Islet of Langerhans (tissue), 1 donor: ENCODE results near the gene ST6GALNAC3.
"Not testable (repeated sequence)": the region's sequence is repeated elsewhere in the genome, so short reads cannot be mapped to it uniquely, and the experiment has no call there.

Source experiments
- FAIRE-seq: peaks from one replicate; lab custom pipeline; 2011; peaks lifted over from hg19 to GRCh38; lab: Jason Lieb, UNC

ST6GALNAC3 gene

DNA sequence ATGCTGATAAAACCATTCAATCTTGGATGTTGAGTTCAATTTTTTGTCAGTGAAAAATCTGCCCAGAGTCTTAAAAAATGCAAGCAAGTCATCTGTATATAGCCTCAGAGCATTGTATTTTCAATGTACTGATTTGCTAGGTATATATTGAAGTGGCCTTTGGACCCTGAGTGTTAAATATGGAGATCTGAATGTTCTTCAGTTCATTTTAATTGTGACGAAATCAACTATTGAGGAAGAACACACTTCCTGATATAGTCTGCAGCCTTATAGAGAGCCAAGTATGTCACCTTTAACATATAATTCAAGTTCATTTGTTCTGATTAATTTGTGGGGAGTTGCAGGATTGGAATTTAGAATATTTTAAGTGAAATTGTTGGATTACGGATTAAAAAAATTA, 128.1 kb downstream of the ST6GALNAC3 start:
- no peak for FAIRE-seq

- FAIRE-seq: no peak
Observed at GRCh38 chr1:76203127-76203526, 128.6 kb downstream of the ST6GALNAC3 start.

GRCh38 chr1:76209238-76209637, 134.7 kb downstream of the ST6GALNAC3 start:
- no peak for FAIRE-seq

- FAIRE-seq: no peak
Observed at GRCh38 chr1:76209648-76210047, 135.1 kb downstream of the ST6GALNAC3 start.

DNA sequence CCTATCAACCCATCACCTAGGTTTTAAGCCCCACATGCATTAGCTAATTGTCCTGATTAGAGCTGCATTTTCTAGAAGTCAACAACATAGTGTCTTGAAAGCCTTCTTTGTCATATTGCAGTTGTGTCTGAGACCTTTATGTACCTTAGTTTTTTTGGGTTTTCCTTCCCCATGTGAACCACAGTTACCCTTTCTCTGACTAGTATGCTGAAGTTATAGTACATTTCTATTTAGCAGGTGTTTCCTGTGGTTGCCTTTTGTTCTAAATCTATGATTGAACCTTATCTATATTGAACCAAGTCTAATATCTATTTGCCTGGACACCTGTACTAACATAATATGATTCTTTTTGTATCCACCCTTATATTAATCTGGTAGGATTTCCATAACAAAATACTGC, 135.6 kb downstream of the ST6GALNAC3 start:
- FAIRE-seq: no peak

DNA sequence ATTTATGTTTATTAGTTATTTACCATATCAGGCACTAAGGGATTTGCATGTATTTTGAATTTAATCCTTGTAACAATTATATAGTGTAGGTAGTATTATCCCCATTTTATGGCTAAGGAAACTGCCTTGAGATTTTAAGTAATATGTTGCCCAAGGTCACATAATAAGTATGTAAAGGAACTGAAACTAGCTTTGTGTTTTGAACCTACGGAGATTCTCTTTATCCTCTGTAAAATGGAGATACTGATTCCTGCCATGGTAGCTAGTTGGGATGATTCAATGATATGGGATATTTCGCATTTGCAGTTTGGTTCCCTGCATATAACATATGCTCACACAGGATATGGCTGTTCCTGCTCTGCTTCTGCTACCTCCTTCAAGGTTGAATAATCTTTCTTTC, 144.3 kb downstream of the ST6GALNAC3 start:
- FAIRE-seq: no peak

DNA sequence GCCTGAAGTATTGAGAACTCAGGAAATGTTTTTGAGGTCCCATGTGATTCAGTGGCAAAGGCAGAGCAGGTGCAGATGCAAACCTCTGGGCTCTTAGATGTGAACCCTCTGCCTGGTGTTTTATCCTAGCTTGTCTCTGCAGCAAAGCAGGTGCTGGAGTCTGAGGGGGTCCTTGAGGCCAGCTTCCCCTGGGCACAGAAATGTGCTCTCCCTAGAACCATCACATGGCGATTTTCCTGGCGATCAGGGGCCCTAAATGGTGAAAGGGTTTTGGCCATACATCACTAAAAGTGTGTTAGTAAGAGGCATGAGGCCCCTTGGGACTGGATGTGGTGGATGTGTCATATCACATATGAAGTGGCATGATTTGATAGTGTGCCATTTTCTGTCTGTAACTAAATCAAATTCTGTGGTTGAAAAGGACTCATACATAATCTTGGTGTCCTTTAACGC, 144.8 kb downstream of the ST6GALNAC3 start:
- no peak for FAIRE-seq

DNA sequence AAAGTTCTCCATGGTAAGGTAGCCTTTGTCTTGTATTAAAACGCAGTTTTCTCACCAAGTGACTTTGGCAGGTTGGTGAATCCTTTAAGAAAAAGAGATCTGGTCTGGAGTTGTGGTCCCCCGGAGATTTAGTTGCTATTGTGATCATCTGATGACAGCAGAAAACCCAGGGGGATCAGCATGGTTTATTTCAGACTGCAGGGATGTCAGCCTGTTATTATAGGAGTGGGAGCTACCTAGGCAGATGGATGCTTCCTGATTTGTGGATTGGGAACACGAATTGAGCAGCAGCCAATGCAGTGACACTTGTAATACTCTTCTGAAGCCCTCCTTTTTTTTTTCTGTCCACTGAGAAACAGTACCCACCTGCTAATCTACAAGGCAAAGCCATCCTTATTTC, 150.2 kb downstream of the ST6GALNAC3 start:
- no peak for FAIRE-seq

GRCh38 chr1:76225526-76225925, 151.0 kb downstream of the ST6GALNAC3 start:
- no peak for FAIRE-seq

GRCh38 chr1:76227621-76228020, 153.1 kb downstream of the ST6GALNAC3 start:
- FAIRE-seq: no peak

GRCh38 chr1:76229279-76230005, 154.9 kb downstream of the ST6GALNAC3 start:
- no peak for FAIRE-seq

GRCh38 chr1:76230842-76231281, 156.3 kb downstream of the ST6GALNAC3 start:
- FAIRE-seq: no peak

GRCh38 chr1:76231320-76231719, 156.8 kb downstream of the ST6GALNAC3 start:
- no peak for FAIRE-seq

DNA sequence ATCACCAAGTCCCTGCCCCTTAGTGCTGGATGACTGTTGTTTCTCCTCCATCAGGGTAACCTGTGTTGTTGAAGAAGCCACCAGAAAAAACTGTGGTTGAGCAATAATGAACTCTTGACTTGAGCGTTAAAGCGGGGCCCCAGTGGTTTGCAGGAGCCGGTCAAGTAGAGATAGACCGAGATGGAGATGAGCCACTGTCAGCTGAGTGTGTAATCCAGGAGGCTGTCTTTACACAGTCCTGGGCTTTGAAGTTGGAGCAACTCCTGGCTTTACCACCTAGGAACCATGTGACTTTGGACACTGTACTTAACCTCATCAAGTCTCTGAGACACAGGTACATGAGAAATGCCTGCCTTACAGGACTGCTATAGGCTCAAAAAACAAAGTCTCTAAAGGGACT, 158.1 kb downstream of the ST6GALNAC3 start:
- FAIRE-seq: no peak

- no peak for FAIRE-seq
Observed at GRCh38 chr1:76234061-76234460, 159.5 kb downstream of the ST6GALNAC3 start.

GRCh38 chr1:76237211-76237610, 162.7 kb downstream of the ST6GALNAC3 start:
- FAIRE-seq: no peak

GRCh38 chr1:76238094-76238628, 163.6 kb downstream of the ST6GALNAC3 start:
- no peak for FAIRE-seq

DNA sequence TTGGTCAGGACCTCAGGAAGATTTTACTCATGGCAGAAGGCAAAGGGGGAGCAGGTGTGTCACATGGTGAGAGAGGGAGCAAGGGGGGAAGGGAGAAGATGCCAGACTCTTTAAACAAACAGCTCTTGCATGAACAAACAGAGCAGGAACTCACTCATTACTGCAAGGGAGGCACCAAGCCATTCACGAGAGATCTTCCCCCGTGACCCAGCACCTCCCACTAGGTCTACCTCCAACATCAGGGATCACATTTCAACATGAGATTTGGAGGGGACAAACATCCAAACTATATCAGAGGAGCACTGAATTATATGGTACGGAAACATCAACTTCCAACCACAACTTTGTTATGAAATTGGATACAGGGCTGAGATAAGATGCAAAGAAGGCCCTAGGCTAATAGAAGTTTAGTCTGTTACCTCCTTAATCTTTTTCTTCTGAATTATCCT, 164.9 kb downstream of the ST6GALNAC3 start:
- FAIRE-seq: no peak

DNA sequence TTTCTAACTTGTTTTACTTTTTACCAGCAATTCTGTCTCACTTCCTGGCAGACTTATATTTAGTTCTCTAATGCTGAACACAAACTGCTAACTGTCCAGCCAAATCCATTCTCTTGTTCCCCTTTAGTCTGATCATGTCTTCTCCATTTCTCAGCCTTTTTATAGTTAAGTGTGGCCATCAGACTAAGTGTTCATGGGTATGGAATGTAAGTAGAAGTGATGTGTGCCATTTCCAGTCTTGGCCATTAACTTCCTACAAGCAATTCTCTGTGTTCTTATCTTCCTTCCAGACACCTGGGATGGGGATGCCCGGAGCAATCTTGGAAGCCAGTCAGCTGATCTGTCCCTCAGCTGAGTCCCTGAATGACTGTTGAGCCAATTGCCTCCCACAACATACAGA, 165.8 kb downstream of the ST6GALNAC3 start:
- no peak for FAIRE-seq

DNA sequence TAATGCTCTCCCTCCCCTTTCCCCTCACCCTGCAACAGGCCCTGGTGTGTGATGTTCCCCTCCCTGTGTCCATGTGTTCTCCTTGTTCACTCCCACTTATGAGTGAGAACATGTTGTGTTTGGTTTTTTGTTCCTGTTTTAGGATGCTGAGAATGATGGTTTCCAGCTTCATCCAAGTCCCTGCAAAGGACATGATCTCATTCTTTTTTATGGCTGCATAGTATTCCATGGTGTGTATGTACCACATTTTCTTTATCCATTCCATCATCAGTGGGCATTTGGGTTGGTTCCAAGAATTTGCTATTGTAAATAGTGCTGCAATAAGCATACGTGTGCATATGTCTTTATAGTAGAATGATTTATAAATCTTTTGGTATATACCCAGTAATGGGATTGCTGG, 168.0 kb downstream of the ST6GALNAC3 start:
- FAIRE-seq: not testable (repeated sequence)

DNA sequence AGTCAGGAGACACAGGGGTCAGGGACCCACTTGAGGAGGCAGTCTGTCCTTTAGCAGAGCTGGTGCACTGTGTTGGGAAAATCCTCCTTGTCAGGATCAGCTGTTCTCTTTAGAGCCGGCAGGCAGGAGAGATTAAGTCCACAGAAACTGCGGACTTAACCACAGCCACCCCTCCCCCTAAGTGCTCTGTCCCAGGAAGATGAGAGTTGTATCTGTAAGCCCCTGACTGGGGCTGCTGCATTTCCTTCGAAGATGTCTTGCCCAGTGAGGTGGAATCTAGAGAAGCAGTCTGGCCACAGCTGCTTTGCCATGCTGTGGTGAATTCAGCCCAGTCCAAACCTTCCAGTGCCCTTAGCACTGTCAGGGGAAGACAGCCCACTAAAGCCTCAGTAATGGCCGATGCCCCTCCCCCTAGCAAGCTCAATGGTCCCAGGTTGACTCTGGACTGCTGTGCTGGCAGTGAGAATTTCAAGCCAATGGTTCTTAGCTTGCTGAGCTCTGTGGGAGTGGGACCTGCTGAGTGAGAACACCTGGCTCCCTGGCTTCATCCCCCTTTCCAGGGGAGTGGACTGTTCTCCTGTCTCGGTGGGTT, 172.8 kb downstream of the ST6GALNAC3 start:
- no peak for FAIRE-seq

DNA sequence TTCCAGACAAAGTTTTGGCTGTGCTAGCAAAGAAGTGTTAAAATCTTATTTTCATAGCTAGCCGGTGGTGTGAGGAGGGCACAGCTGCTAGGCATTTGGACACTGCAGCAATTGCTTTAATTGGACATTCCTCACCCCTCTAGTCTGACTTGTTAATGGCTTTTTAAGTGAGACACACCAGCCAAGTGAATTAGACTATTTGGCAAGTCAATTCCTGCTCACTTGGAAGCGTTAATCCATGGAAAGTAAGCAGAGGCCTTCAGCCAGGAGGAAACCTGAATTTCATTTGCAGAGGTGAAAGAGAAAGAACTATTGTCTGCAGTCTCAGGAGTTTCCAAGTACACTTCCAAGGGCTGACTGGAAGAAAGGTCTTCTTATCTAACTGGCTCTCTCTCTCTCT, 175.7 kb downstream of the ST6GALNAC3 start:
- FAIRE-seq: no peak

DNA sequence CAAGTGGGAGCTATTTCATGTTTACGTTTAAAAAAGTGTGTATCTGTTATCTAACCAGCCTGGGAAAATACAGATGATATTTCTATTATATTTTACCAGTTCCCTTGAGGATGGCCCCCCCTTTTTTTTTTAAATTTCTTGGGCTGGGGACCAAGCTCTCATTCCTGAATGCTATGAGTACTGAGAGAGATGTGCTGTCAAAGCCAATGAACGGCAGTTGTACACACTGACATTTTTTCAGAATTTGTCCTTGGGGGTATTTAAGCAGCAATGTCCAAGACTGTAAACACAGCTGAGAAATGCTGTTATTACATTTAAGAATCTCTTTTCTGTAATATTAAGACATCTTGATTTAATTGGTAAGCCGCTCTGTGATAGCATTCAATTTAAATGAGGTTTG, 177.9 kb downstream of the ST6GALNAC3 start:
- no peak for FAIRE-seq
